ENCODE results near the gene DOCK2.

DOCK2 gene

DNA sequence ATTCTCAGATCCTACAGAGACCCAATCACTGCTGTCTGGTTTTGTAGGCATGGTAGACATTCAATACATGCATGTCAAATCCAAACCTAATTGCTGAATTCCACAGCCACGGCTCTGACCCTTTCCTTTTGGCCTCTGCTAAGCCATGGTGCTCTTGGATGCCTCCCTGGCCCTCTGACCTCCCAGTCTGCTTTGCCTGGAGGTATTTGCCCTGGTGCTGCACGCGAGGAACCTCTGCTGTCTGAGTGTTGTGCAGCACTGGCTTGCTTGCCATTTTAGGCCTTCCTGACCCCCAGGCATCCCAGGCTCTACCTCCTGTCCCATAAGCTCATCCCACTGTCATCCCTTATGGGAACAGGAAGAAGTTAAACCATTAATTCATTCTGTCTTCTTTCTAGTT lies 60.9 kb downstream of the DOCK2 start:
- no peak for TF ChIP-seq CTCF (IDR thresholded peaks at IDR 0.05)
- no peak for DNase-seq
- peaks cover 29% of the 10 kb centered on the region for H3K4me1 Mint-ChIP-seq
- no peak overlapping the region for H3K27ac Mint-ChIP-seq
- H3K36me3 Mint-ChIP-seq (ENCODE audit: low read depth): no peaks in the 10 kb centered on the region
- no peaks in the 10 kb centered on the region for H3K9me3 Mint-ChIP-seq
- peaks cover 25% of the 10 kb centered on the region for H3K27me3 Mint-ChIP-seq (ENCODE audit: low read depth, poor library complexity)
- H3K4me3 Mint-ChIP-seq: no peak overlapping the region

GRCh38 chr5:169700611-169701010 lies 63.5 kb downstream of the DOCK2 start:
- no peak overlapping the region for H3K4me3 Mint-ChIP-seq
- peaks cover 39% of the 10 kb centered on the region for H3K4me1 Mint-ChIP-seq
- no peak for DNase-seq
- TF ChIP-seq CTCF (IDR thresholded peaks at IDR 0.05): no peak
- peaks cover 9% of the 10 kb centered on the region for H3K27me3 Mint-ChIP-seq (ENCODE audit: low read depth, poor library complexity)
- no peaks in the 10 kb centered on the region for H3K36me3 Mint-ChIP-seq (ENCODE audit: low read depth)
- H3K9me3 Mint-ChIP-seq: no peaks in the 10 kb centered on the region
- no peak overlapping the region for H3K27ac Mint-ChIP-seq

DNA sequence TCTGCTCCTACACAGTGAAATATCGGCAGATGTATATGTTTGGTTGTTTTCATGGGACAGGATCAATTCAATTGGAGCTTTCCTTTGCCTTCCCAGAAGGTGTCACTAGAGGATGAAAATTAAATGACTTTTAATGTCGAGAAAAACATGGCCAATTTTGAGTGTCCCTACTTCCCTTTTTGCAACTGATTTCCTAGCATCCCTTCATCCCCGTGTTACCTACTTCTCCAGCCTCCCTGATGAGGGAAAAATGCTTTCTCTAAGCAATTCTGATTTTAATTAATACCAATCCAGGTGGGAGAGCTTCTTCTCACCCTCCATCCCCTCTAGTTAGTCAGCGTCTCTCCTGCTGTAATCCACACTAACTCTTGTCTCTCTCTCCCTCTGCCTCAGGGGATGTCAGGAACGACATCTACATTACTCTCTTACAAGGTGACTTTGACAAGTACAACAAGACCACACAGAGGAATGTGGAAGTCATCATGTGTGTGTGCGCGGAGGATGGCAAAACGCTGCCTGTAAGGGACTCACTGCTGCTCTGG lies 64.9 kb downstream of the DOCK2 start:
- no peak overlapping the region for H3K4me3 Mint-ChIP-seq

DNA sequence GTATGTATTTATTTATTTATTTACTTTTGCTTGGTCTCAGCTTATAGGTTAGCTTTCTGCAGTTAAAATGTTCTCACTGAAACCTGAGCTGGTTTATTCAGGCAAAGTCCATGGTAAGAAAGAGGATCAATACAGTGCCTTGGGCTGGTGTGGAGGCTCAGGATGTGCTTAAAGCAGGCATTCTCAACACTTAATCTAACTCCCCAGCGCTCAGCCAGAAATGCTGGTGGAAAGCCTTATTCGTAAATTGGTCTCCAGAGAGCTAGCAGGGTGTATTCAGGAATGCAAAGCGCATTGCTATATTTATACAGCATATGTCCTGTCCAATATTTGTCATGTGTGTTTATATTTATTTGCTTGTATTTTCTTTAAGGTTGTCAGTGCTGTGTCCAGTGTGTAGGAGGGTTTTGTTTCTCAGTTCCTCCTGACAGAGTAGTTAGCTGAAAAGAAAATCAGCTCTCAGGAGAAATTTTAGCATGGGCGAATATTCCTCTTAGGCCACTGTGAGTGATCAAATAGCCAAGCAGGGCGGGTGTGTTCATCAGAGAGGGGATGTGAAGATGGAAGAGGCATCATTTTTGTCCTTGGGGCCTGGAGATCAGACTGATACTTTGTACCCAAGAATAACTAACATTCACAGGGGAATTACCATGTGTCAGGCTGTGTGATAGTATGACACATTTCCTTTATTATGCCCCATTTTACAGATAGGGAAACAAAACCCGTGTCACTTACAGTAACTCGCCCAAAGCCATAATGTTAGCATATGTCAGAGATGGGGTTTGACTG lies 65.8 kb downstream of the DOCK2 start:
- Mint-ChIP-seq H3K27ac (no peak overlapping the region), H3K4me1 (peaks cover 41% of the 10 kb centered on the region), H3K27me3 (ENCODE audit: low read depth, poor library complexity) (peaks cover 16% of the 10 kb centered on the region), H3K4me3 (no peak overlapping the region), H3K9me3 (no peaks in the 10 kb centered on the region), H3K36me3 (ENCODE audit: low read depth) (no peaks in the 10 kb centered on the region)
- DNase-seq: no peak
- no peak for TF ChIP-seq CTCF (IDR thresholded peaks at IDR 0.05)

More for the DNA sequence above, 64.9 kb downstream of the DOCK2 start:
- Mint-ChIP-seq H3K27ac (no peak overlapping the region), H3K9me3 (no peaks in the 10 kb centered on the region), H3K4me1 (peaks cover 34% of the 10 kb centered on the region), H3K36me3 (ENCODE audit: low read depth) (no peaks in the 10 kb centered on the region), H3K27me3 (ENCODE audit: low read depth, poor library complexity) (peaks cover 11% of the 10 kb centered on the region)
- DNase-seq: no peak
- TF ChIP-seq CTCF (IDR thresholded peaks at IDR 0.05): no peak

GRCh38 chr5:169703813-169704212 lies 66.7 kb downstream of the DOCK2 start:
- Mint-ChIP-seq H3K4me1 (peaks cover 41% of the 10 kb centered on the region), H3K27ac (no peak overlapping the region), H3K4me3 (no peak overlapping the region), H3K9me3 (no peaks in the 10 kb centered on the region), H3K36me3 (ENCODE audit: low read depth) (no peaks in the 10 kb centered on the region), H3K27me3 (ENCODE audit: low read depth, poor library complexity) (peaks cover 19% of the 10 kb centered on the region)
- TF ChIP-seq CTCF (IDR thresholded peaks at IDR 0.05): no peak
- DNase-seq: no peak

DNA sequence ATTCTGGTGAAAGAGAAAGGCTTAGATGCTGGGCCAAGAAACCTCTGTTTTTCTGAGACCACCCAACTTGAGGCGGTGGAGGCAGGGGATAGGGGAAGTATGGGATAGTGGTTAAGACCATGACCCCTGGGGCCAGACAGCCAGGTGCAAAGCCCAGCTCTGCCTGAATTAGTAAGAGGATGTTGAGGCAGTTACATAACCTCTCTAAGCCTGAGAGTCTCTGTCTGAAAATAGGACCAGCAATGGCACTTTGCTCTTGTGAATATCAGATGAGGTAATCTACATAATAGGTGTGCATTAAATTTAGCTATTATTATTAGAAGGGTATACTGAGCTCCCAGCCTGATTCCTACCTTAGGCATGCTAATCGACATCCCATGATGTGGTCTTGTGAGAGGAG lies 68.2 kb downstream of the DOCK2 start:
- H3K36me3 Mint-ChIP-seq (ENCODE audit: low read depth): no peaks in the 10 kb centered on the region

More for the DNA sequence above, 68.2 kb downstream of the DOCK2 start:
- Mint-ChIP-seq H3K27ac (no peak overlapping the region), H3K27me3 (ENCODE audit: low read depth, poor library complexity) (peaks cover 15% of the 10 kb centered on the region), H3K4me1 (peaks cover 41% of the 10 kb centered on the region), H3K9me3 (no peaks in the 10 kb centered on the region), H3K4me3 (no peak overlapping the region)
- TF ChIP-seq CTCF (IDR thresholded peaks at IDR 0.05): no peak
- DNase-seq: no peak

Measured in nephron progenitor cell (in vitro differentiated cells).